ENCODE measurements around the gene METTL8.
"Not testable (repeated sequence)": the region's sequence is repeated elsewhere in the genome, so short reads cannot be mapped to it uniquely, and the experiment has no call there.

Gene METTL8

GRCh38 chr2:171344182-171344581 lies 89.6 kb downstream of the METTL8 start:
- DNase-seq, result no peak

GRCh38 chr2:171342067-171342413 lies 91.8 kb downstream of the METTL8 start:
- DNase-seq, result no peak

GRCh38 chr2:171341394-171342066 lies 92.3 kb downstream of the METTL8 start:
- DNase-seq, result no peak

GRCh38 chr2:171334946-171335345 lies 98.8 kb downstream of the METTL8 start:
- DNase-seq, result no peak

GRCh38 chr2:171334171-171334570 lies 99.6 kb downstream of the METTL8 start:
- DNase-seq, result no peak

GRCh38 chr2:171330155-171330956 lies 103.4 kb downstream of the METTL8 start:
- no peak for DNase-seq

GRCh38 chr2:171327043-171327496 lies 106.7 kb downstream of the METTL8 start:
- no peak for DNase-seq

- DNase-seq, result peak; percentile 81
Observed at GRCh38 chr2:171325886-171326585, 107.8 kb downstream of the METTL8 start.

- no peak for DNase-seq
Observed at GRCh38 chr2:171323971-171324528, 109.7 kb downstream of the METTL8 start.

GRCh38 chr2:171322928-171323327 lies 110.9 kb downstream of the METTL8 start:
- DNase-seq, result no peak

GRCh38 chr2:171320731-171321130 lies 113.1 kb downstream of the METTL8 start:
- DNase-seq, result no peak

- no peak for DNase-seq
Observed at GRCh38 chr2:171320208-171320621, 113.6 kb downstream of the METTL8 start.

- DNase-seq, result peak; percentile 94
Observed at GRCh38 chr2:171319164-171319810, 114.5 kb downstream of the METTL8 start.

GRCh38 chr2:171318463-171318934 lies 115.3 kb downstream of the METTL8 start:
- DNase-seq, result peak; percentile 53

- DNase-seq, result peak; percentile 84
Observed at GRCh38 chr2:171317492-171318125, 116.2 kb downstream of the METTL8 start.

- DNase-seq, result no peak
Observed at GRCh38 chr2:171316755-171317337, 116.9 kb downstream of the METTL8 start.

- DNase-seq, result no peak
Observed at GRCh38 chr2:171316220-171316619, 117.6 kb downstream of the METTL8 start.

- DNase-seq, result no peak
Observed at GRCh38 chr2:171315781-171316180, 118.0 kb downstream of the METTL8 start.

- not testable (repeated sequence) for DNase-seq
Observed at GRCh38 chr2:171312182-171312581, 121.6 kb downstream of the METTL8 start.

- not testable (repeated sequence) for DNase-seq
Observed at GRCh38 chr2:171311589-171311988, 122.2 kb downstream of the METTL8 start.

GRCh38 chr2:171310889-171311288 lies 122.9 kb downstream of the METTL8 start:
- DNase-seq, result no peak

All from activated CD4-positive, alpha-beta T cell treated with anti-CD3 and anti-CD28 coated beads, Interleukin-10, Interleukin-2, amounts not matched to agents 100 ng/mL and 50 ng/mL, durations not matched to agents 16 hours and 8 hours (primary cell).